ENCODE results near the gene CCDC12.

GRCh38 chr3:46953234-46954010 is 23.1 kb downstream of the CCDC12 start:
- TF ChIP-seq ZBTB42 (CRISPR knock-in tag; IDR thresholded peaks at IDR 0.05) (no peak), POLR2A (IDR thresholded peaks at IDR 0.05; ENCODE audit: insufficient read depth in 1 of 2, low read depth in 2 of 2, low read length in 2 of 2) (no peak), HNRNPH1 (optimal IDR thresholded peaks at IDR 0.05; ENCODE audit: low read depth, low read length) (no peak)
